ENCODE measurements around the gene TPCN1.
"Not testable (repeated sequence)": the region's sequence is repeated elsewhere in the genome, so short reads cannot be mapped to it uniquely, and the experiment has no call there.

Gene TPCN1

DNA sequence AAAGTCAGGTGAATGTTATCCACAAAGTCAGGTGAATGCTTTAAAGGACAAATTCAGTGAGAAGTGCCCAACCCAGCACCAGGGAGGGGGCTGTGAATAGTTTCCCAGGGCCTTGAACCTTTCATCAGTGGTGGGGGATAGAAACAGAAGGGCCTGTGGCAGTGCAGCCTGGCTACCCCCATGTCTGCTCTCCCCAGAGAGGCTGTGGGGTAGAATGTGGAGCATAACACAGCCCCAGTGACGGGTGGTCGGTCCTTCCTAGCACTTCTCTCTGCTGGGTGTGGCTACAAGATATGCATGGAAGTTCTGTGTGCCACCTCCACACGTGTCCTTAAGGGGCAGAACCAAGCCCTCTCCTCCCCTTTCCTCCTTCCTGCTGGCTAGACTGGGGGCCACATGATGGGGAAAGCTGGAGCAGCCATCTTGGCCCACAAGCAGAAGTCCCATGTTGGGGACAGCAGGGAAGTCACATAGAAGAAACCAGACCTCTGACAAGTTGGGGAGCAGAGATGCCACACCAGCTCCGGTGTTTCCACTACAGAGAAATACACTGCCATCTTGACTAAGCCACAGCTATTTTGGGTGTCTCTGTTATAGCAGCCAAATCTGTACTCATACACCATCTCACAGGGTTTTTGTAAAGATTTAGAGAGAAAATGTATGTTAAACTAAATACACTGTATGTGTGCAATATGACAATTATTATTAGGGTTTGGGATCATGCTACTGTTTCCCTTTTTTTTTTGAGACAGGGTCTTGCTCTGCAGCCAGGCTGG lies 18.8 kb upstream of the TPCN1 start:
- no peak for DNase-seq (ENCODE audit: low read depth)
- no peak overlapping the region for H3K4me3 ChIP-seq (ENCODE audit: control insufficient read depth, low read depth, low read length)
- TF ChIP-seq, protein P1, sequence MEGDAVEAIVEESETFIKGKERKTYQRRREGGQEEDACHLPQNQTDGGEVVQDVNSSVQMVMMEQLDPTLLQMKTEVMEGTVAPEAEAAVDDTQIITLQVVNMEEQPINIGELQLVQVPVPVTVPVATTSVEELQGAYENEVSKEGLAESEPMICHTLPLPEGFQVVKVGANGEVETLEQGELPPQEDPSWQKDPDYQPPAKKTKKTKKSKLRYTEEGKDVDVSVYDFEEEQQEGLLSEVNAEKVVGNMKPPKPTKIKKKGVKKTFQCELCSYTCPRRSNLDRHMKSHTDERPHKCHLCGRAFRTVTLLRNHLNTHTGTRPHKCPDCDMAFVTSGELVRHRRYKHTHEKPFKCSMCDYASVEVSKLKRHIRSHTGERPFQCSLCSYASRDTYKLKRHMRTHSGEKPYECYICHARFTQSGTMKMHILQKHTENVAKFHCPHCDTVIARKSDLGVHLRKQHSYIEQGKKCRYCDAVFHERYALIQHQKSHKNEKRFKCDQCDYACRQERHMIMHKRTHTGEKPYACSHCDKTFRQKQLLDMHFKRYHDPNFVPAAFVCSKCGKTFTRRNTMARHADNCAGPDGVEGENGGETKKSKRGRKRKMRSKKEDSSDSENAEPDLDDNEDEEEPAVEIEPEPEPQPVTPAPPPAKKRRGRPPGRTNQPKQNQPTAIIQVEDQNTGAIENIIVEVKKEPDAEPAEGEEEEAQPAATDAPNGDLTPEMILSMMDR (conservative IDR thresholded peaks at IDR 0.05; ENCODE audit: control insufficient read depth, insufficient read depth, low read depth, low read length) = no peak

DNA sequence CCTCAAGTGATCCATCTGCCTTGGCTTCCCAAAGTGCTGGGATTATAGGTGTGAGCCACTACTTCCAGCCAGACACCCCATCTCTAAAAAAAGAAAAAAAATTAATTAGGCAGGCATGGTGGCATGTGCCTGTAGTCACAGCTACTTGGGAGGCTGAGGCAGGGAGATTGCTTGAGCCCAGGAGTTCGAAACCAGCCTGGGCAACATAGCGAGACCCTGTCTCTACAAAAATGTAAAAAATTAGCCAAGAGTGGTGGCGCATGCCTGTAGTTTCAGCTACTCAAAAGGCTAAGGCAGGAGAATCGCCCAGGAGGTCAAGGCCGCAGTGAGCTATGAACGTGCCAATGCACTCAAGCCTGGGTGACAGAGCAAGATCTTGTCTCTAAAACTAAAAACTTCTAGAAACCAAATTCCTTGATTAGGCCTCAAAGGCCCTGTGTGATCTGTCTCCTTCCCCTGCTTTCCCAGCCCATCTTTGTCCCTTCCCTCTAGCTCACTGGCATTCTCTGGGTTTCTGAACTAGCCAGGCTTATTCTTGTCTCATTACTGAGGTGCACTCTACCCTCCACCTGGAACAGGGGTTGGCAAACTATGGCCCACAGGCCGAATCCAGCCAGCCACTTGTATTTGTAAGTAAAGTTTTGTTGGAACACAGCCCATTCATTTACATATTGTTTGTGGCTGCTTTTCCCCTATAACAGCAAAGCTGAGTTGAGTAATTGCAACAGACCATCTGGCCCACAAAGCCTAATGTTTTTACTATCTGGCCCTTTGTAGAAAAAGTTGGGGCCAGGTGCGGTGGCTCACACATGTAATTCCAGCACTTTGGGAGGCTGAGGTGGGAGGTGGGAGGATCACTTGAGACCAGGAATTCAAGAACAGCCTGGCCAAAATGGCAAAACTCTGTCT lies 17.2 kb upstream of the TPCN1 start:
- TF ChIP-seq, protein P1 (conservative IDR thresholded peaks at IDR 0.05; ENCODE audit: control insufficient read depth, insufficient read depth, low read depth, low read length) = no peak
- no peak overlapping the region for H3K4me3 ChIP-seq (ENCODE audit: control insufficient read depth, low read depth, low read length)
- DNase-seq (ENCODE audit: low read depth) = no peak

DNA sequence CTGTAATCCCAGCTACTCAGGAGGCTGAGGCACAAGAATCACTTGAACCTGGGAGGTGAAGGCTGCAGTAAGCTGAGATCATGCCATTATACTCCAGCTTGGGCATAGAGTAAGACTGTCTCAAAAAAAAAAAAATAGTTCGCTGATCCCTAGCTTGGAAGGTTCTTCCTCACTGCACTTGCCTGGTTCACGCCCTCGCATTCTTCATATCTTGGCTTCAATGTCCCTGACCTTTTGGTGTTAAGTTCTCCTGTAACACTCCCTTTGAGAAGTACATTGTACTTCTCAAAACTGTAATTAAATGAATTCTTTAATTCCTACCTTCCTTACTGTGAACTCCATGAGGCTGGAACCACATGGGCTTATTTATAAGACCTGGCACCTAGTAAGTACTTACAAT lies 16.5 kb upstream of the TPCN1 start:
- no peak for DNase-seq (ENCODE audit: low read depth)
- TF ChIP-seq, protein P1 (conservative IDR thresholded peaks at IDR 0.05; ENCODE audit: control insufficient read depth, insufficient read depth, low read depth, low read length) = no peak
- H3K4me3 ChIP-seq (ENCODE audit: control insufficient read depth, low read depth, low read length) = no peak overlapping the region

DNA sequence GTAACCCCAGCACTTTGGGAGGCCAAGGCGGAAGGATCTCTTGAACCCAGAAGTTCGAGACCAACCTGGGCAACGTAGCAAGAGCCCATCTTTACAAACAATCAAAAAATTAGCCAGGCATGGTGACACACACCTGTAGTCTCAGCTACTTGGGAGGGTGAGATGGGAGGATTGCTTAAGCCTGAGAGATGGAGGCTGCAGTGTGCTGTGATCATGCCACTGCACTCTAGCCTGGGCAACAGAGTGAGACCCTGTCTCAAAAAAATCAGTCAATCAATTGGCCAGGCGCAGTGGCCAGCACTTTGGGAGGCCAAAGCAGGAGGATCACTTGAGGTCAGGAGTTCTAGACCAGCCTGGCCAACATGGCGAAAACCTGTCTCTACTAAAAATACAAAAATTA lies 14.5 kb upstream of the TPCN1 start:
- DNase-seq (ENCODE audit: low read depth) = not testable (repeated sequence)

DNA sequence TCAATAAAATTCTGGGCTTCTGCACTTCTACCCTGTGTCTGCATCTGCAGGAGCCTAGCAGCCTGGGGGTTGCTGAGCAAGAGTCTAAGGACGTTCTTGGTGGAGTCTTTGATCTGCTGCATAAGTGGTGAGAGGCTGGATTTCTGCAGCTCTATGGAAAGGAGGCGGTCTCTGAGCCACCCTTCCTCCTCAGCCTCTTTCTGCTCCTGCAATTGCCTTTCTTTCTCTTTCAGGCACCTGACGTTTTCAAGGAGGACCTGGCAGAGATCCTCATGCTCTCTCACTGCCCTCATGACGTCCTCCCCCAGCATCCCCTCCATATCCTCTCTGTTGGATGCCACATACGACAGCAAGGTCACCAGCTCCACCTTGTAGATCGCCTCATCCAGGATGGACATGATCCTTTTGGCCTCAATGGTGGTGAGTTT lies 13.6 kb upstream of the TPCN1 start:
- DNase-seq (ENCODE audit: low read depth) = no peak
- TF ChIP-seq, protein P1 (conservative IDR thresholded peaks at IDR 0.05; ENCODE audit: control insufficient read depth, insufficient read depth, low read depth, low read length) = no peak
- no peak overlapping the region for H3K4me3 ChIP-seq (ENCODE audit: control insufficient read depth, low read depth, low read length)

More for the DNA sequence above, 14.5 kb upstream of the TPCN1 start:
- not testable (repeated sequence) for H3K4me3 ChIP-seq (ENCODE audit: control insufficient read depth, low read depth, low read length)

DNA sequence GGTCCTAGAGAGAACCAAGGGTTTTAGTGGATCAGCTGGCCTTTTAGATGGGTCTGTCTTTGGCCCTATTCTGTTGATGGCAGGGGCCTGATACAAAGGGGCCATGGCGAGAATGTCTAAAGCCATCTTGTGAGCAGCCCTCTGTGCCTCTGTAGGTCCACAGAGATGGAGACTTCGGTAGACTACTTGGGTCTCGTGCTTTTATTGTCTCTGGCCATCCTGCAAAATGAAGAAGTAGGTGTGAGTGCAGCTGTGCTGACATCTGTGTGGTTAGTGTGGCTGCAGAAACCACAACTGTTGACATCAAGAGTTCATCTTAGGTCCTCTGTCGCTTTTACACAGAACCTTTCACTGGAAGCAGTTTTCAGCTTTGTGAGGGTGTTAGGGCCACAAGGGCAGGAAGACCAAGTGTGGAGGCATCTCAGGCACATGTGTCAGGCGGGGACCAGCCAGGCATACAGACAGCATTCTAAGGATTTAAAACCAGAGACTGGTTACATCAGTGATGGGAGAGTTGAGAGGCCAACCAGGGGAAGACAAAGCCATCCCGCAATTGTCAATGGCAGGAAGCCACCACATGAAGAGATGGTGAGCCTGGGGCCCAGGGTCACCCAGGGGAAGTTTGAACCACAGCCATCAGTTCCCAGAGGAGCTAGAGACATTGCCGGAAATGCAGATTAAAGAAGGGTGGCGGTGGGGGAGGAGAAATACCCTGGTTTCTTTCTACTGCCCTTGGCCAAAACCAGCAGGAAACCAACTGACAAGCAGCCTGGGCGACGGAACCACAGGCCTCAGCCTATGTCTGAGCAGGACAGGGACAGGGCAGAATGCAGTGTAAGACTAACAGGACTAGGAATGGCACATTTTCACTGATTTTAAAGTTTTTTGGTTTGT lies 13.0 kb upstream of the TPCN1 start:
- H3K4me3 ChIP-seq (ENCODE audit: control insufficient read depth, low read depth, low read length) = no peak overlapping the region
- TF ChIP-seq, protein P1 (conservative IDR thresholded peaks at IDR 0.05; ENCODE audit: control insufficient read depth, insufficient read depth, low read depth, low read length) = no peak
- DNase-seq (ENCODE audit: low read depth) = peak; percentile 64
